IMR-90 (cell line): ENCODE results near the gene GJC1.

Source experiments
- CEBPB ChIP-seq: IDR thresholded peaks from 2 replicates; pipeline ENCODE4 v1.6.1; 2012; ENCODE audit warnings: low read depth, low read length, improper control_type of control experiment
- FOS ChIP-seq: fragments of 150-350 bp; IDR thresholded peaks from 2 replicates; pipeline ENCODE4 v1.6.1; 2016; ENCODE audit warnings: low read depth, low read length
- POLR2A ChIP-seq: IDR thresholded peaks from 2 replicates; pipeline ENCODE4 v1.6.1; 2012; ENCODE audit warnings: mild to moderate bottlenecking, low read depth, low read length
- SMC3 ChIP-seq: fragments of 150-350 bp; IDR thresholded peaks from 2 replicates; pipeline ENCODE4 v1.6.1; 2016; ENCODE audit warnings: low read depth, mild to moderate bottlenecking, antibody characterized with exemption, low read length, moderate library complexity
- TF ChIP-seq, protein P1 (sequence below): conservative IDR thresholded peaks from 2 replicates; pipeline ENCODE4 v1.5.1; 2012; ENCODE audit warnings: mild to moderate bottlenecking, low read depth, low read length, improper control_type of control experiment

DNA sequence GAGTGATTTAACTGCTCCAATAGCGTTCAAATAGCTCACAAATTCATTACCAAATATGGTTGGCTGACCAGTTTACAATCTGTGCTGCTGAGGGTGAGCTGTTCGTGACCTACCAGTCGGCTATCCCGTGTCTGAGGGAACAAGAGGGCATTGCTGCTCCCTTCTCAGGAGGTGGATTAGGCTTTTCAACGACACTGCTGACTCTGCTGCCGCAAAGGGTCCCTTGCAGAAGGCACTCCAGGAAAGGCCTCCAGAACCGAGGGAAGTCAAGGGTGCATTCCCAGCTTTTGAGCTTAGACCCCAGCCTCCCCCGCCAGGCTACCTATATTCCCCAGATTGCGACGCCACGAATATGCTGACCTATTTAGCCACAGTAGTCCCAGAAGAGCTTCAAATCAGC lies 32.3 kb downstream of the GJC1 start:
- TF ChIP-seq, protein P1, sequence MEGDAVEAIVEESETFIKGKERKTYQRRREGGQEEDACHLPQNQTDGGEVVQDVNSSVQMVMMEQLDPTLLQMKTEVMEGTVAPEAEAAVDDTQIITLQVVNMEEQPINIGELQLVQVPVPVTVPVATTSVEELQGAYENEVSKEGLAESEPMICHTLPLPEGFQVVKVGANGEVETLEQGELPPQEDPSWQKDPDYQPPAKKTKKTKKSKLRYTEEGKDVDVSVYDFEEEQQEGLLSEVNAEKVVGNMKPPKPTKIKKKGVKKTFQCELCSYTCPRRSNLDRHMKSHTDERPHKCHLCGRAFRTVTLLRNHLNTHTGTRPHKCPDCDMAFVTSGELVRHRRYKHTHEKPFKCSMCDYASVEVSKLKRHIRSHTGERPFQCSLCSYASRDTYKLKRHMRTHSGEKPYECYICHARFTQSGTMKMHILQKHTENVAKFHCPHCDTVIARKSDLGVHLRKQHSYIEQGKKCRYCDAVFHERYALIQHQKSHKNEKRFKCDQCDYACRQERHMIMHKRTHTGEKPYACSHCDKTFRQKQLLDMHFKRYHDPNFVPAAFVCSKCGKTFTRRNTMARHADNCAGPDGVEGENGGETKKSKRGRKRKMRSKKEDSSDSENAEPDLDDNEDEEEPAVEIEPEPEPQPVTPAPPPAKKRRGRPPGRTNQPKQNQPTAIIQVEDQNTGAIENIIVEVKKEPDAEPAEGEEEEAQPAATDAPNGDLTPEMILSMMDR = no peak
- TF ChIP-seq CEBPB (no peak), FOS (no peak), POLR2A (no peak), SMC3 (no peak)
